Stimulated activated CD4-positive, alpha-beta T cell treated with anti-CD3 and anti-CD28 coated beads, Interleukin-15, amount 100 ng/mL, for 1 hour (primary cell): ENCODE results near the gene SERAC1.

ENCODE experiments used
- DNase-seq, 2 donors: peaks; one replicate each; pipeline ENCODE4 v3.0.0-alpha.2; 2020; ENCODE audit warnings: low read depth in 1 of 2, low spot score in 1 of 2

SERAC1 gene

GRCh38 chr6:158080849-158081656 is 87.0 kb downstream of the SERAC1 start:
- no peak for DNase-seq

- no peak for DNase-seq
These were observed 89.7 kb downstream of the SERAC1 start for GRCh38 chr6:158078320-158078719.

GRCh38 chr6:158077676-158078075 is 90.4 kb downstream of the SERAC1 start:
- no peak for DNase-seq

- DNase-seq, result no peak
These were observed 91.5 kb downstream of the SERAC1 start for GRCh38 chr6:158076548-158076947.

- no peak for DNase-seq
These were observed 94.3 kb downstream of the SERAC1 start for GRCh38 chr6:158073776-158074175.

- peak; percentile 25 to 56 for DNase-seq
These were observed 95.9 kb downstream of the SERAC1 start for GRCh38 chr6:158072083-158072721.

- DNase-seq, result no peak
These were observed 96.7 kb downstream of the SERAC1 start for GRCh38 chr6:158071121-158072082.

- DNase-seq, result no peak
These were observed 97.5 kb downstream of the SERAC1 start for GRCh38 chr6:158070513-158070912.

GRCh38 chr6:158069800-158070195 is 98.3 kb downstream of the SERAC1 start:
- no peak for DNase-seq

GRCh38 chr6:158068893-158069799 is 98.9 kb downstream of the SERAC1 start:
- no peak for DNase-seq

GRCh38 chr6:158068156-158068892 is 99.7 kb downstream of the SERAC1 start:
- no peak for DNase-seq

GRCh38 chr6:158067436-158068015 is 100.5 kb downstream of the SERAC1 start:
- DNase-seq, result no peak

- DNase-seq, result no peak
These were observed 101.8 kb downstream of the SERAC1 start for GRCh38 chr6:158066136-158066781.

- DNase-seq, result no peak
These were observed 103.3 kb downstream of the SERAC1 start for GRCh38 chr6:158064725-158065251.

- no peak for DNase-seq
These were observed 104.3 kb downstream of the SERAC1 start for GRCh38 chr6:158063736-158064135.

- DNase-seq, result no peak
These were observed 106.2 kb downstream of the SERAC1 start for GRCh38 chr6:158061709-158062461.

- DNase-seq, result no peak
These were observed 106.7 kb downstream of the SERAC1 start for GRCh38 chr6:158061361-158061708.
